ENCODE data around the gene CRYGN.

CRYGN gene

DNA sequence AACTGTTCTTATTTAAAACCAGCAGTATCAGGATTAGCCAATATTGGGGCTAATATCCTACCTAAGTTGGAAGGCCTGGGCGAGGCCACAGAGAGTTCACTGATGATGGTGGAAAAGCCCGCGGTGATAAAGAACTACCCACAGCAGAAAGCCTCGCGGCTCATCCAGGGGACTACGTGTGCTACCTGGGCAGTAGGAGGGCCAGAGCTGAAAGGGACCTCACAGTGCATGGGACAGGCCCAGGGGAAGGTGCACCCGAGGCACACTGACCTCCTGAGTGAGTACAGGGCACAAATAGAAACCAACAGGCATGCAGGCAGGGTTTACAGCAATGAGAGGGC is 31.5 kb downstream of the CRYGN start:
- Histone ChIP-seq H3K4me3 (replicated peaks; ENCODE audit: insufficient read depth, low read length) (no peak overlapping the region), H3K27ac (replicated peaks) (no peak overlapping the region), H3K27me3 (ENCODE audit: insufficient read depth, poor library complexity, severe bottlenecking) (peaks cover 29% of the 10 kb centered on the region)
- DNase-seq (ENCODE audit: low read depth in 1 of 2, low spot score in 1 of 2): no peak
- TF ChIP-seq GABPA (IDR thresholded peaks at IDR 0.05; ENCODE audit: low read depth) (no peak), POLR2AphosphoS5 (IDR thresholded peaks at IDR 0.05; ENCODE audit: low read depth) (no peak), SPI1 (IDR thresholded peaks at IDR 0.05; ENCODE audit: borderline replicate concordance, low read depth) (no peak)
- TF ChIP-seq, protein P1, sequence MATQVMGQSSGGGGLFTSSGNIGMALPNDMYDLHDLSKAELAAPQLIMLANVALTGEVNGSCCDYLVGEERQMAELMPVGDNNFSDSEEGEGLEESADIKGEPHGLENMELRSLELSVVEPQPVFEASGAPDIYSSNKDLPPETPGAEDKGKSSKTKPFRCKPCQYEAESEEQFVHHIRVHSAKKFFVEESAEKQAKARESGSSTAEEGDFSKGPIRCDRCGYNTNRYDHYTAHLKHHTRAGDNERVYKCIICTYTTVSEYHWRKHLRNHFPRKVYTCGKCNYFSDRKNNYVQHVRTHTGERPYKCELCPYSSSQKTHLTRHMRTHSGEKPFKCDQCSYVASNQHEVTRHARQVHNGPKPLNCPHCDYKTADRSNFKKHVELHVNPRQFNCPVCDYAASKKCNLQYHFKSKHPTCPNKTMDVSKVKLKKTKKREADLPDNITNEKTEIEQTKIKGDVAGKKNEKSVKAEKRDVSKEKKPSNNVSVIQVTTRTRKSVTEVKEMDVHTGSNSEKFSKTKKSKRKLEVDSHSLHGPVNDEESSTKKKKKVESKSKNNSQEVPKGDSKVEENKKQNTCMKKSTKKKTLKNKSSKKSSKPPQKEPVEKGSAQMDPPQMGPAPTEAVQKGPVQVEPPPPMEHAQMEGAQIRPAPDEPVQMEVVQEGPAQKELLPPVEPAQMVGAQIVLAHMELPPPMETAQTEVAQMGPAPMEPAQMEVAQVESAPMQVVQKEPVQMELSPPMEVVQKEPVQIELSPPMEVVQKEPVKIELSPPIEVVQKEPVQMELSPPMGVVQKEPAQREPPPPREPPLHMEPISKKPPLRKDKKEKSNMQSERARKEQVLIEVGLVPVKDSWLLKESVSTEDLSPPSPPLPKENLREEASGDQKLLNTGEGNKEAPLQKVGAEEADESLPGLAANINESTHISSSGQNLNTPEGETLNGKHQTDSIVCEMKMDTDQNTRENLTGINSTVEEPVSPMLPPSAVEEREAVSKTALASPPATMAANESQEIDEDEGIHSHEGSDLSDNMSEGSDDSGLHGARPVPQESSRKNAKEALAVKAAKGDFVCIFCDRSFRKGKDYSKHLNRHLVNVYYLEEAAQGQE (IDR thresholded peaks at IDR 0.05; ENCODE audit: insufficient replicate concordance, low read depth): no peak
- TF ChIP-seq, protein P2, sequence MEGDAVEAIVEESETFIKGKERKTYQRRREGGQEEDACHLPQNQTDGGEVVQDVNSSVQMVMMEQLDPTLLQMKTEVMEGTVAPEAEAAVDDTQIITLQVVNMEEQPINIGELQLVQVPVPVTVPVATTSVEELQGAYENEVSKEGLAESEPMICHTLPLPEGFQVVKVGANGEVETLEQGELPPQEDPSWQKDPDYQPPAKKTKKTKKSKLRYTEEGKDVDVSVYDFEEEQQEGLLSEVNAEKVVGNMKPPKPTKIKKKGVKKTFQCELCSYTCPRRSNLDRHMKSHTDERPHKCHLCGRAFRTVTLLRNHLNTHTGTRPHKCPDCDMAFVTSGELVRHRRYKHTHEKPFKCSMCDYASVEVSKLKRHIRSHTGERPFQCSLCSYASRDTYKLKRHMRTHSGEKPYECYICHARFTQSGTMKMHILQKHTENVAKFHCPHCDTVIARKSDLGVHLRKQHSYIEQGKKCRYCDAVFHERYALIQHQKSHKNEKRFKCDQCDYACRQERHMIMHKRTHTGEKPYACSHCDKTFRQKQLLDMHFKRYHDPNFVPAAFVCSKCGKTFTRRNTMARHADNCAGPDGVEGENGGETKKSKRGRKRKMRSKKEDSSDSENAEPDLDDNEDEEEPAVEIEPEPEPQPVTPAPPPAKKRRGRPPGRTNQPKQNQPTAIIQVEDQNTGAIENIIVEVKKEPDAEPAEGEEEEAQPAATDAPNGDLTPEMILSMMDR (IDR thresholded peaks at IDR 0.05; ENCODE audit: insufficient read depth, low read length): no peak

DNA sequence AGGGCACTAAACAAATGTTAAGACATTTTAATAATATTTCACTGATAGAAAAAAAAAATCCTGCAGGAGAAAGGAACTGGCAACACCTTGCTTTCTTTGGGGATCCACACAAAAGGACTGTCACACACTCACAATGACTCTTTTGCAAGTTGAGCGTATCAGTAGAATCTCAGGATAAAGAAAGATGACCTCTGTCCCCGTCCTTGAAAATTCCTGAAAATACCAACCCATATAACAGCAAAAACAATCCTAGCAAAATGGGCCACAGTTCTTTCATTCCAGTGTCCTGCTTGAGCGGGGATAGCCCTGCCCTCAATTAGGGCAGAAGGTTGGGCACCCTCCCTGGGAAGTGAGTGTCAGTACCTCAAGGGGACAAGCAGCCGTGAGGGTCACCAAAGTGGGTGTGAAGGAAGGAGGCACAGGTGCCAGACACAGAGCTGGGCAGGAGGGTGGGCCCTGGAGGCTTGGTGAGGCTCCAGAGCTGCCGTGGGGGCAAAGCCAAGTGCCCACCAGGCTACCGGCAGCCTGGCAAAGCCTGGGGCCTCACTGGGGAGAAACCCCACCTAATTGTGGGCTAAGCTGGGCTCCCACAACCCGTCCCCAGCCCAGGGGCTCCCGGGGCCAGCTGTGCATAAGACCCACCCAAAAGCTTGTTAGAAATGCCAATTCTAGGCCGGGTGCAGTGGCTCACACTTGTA is 32.9 kb downstream of the CRYGN start:
- Histone ChIP-seq H3K27ac (replicated peaks) (no peak overlapping the region), H3K27me3 (ENCODE audit: insufficient read depth, poor library complexity, severe bottlenecking) (peaks cover 29% of the 10 kb centered on the region), H3K4me3 (replicated peaks; ENCODE audit: insufficient read depth, low read length) (no peak overlapping the region)
- DNase-seq (ENCODE audit: low read depth in 1 of 2, low spot score in 1 of 2): no peak
- TF ChIP-seq, protein P1 (IDR thresholded peaks at IDR 0.05; ENCODE audit: insufficient replicate concordance, low read depth): no peak
- no peak for TF ChIP-seq POLR2AphosphoS5 (IDR thresholded peaks at IDR 0.05; ENCODE audit: low read depth)
- no peak for TF ChIP-seq GABPA (IDR thresholded peaks at IDR 0.05; ENCODE audit: low read depth)
- TF ChIP-seq, protein P2 (IDR thresholded peaks at IDR 0.05; ENCODE audit: insufficient read depth, low read length): no peak
- TF ChIP-seq SPI1 (IDR thresholded peaks at IDR 0.05; ENCODE audit: borderline replicate concordance, low read depth): no peak

DNA sequence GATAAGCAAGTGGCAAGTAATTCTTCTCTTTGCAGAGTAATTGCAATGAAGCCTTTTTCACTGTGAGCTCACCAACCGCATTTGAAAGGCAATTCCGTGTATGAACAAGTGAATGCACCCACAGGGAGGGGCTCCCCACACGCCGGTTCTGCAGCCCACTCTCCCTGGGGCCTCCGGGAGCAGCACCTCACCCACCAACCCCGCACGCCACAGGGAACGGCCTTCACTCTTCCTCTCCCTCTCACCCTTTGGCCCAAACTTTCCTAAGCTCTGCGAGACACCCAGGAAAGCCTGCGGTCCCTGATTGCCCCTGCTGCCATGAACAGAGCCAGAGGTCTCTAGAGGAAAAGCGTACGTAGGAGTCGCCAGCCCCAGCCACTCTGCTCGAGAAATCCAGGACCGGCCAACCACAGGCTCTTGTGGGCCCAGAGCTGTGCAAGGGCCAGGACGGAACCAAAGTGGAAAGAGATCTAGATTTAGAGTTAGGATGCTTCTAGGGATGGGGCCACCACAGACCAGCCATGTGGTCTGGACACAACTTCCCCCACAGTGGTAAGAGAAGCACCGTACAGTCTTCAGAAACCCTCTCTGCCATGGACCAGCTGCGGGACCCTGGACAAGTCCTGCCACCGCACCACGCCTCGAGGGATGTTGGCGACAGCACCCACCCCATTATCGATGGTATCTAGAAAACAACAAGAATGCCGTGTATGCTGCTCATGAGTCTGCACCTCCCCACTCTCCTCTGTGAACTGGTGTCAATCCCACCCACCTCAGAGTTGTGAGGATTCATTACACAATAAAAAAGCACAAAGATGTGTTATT is 33.7 kb downstream of the CRYGN start:
- DNase-seq (ENCODE audit: low read depth in 1 of 2, low spot score in 1 of 2): no peak
- no peak overlapping the region for H3K27ac ChIP-seq (replicated peaks)
- peaks cover 28% of the 10 kb centered on the region for H3K27me3 ChIP-seq (ENCODE audit: insufficient read depth, poor library complexity, severe bottlenecking)
- TF ChIP-seq POLR2AphosphoS5 (IDR thresholded peaks at IDR 0.05; ENCODE audit: low read depth) (no peak), SPI1 (IDR thresholded peaks at IDR 0.05; ENCODE audit: borderline replicate concordance, low read depth) (no peak), GABPA (IDR thresholded peaks at IDR 0.05; ENCODE audit: low read depth) (no peak)
- TF ChIP-seq, protein P1 (IDR thresholded peaks at IDR 0.05; ENCODE audit: insufficient replicate concordance, low read depth): no peak
- TF ChIP-seq, protein P2 (IDR thresholded peaks at IDR 0.05; ENCODE audit: insufficient read depth, low read length): no peak
- H3K4me3 ChIP-seq (replicated peaks; ENCODE audit: insufficient read depth, low read length): no peak overlapping the region

Measured in HL-60 (cell line).